HG02970 (cell line): ENCODE measurements around the gene DNAJC2.

Experiments used
- ATAC-seq: cut with Tn5 transposase; IDR thresholded peaks from one replicate; pipeline ENCODE4 v1.9.1; 2021; ENCODE audit warnings: mild to moderate bottlenecking, moderate library complexity, moderate number of reproducible peaks; ENCODE audit not compliant: unreplicated experiment, low FRiP score

DNAJC2 gene, protein sequence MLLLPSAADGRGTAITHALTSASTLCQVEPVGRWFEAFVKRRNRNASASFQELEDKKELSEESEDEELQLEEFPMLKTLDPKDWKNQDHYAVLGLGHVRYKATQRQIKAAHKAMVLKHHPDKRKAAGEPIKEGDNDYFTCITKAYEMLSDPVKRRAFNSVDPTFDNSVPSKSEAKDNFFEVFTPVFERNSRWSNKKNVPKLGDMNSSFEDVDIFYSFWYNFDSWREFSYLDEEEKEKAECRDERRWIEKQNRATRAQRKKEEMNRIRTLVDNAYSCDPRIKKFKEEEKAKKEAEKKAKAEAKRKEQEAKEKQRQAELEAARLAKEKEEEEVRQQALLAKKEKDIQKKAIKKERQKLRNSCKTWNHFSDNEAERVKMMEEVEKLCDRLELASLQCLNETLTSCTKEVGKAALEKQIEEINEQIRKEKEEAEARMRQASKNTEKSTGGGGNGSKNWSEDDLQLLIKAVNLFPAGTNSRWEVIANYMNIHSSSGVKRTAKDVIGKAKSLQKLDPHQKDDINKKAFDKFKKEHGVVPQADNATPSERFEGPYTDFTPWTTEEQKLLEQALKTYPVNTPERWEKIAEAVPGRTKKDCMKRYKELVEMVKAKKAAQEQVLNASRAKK

DNA sequence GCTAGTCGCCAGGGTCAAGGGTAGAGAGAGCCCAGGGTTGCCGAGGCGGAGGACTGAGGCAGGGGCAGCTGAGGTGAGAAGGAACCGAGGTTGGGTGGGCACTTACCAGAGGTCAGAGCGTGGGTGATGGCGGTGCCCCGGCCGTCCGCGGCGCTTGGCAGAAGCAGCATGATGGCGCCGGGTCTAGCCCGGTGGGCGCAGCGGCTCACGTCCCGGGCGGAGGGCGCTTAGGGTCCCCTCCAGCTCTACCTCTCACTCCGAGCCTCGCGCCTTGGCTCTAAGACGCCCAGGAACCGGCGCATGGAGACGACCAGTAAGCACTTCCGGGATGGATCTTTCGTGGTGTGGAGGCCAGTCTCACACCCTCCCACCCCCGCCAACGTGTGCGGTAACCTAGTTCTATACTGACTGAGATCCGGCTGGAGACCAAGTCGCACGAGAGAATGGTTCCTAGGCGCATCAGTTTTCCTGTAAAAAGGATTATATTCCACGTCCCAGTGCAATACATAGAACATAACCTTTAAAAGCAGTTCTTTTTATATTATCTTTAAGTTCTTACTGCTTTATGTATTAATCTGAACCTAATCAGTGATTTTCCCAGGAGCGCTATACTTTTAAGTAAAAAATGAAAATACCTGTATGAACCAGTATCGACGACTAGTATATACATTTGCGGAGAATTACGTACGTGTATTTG, at the start of gene DNAJC2:
TSS of gene DNAJC2 (minus strand) at position 315 of the 697 bp plus-strand sequence. CDS start at position 170, 145 bp downstream.
- ATAC-seq: peak; percentile 88

DNA sequence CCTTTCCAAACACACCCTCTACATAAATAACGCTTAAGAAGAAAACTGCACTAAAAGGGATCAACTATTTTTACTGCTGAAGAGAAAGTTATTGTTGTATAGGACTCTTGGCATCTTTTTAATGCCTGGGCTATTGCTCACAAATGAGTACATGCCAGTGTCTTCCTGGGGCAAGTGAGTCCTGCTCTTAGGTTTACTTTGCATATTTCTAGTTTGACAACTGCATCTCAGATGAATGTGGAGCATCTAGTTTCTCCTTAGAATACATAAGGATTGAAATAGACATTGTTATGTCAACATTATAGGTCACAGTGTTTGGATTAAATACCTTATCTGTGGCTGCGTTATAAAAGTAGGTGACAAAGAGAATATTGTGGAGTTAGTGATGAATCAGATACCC, 47.4 kb upstream of the DNAJC2 start:
- ATAC-seq: no peak

DNA sequence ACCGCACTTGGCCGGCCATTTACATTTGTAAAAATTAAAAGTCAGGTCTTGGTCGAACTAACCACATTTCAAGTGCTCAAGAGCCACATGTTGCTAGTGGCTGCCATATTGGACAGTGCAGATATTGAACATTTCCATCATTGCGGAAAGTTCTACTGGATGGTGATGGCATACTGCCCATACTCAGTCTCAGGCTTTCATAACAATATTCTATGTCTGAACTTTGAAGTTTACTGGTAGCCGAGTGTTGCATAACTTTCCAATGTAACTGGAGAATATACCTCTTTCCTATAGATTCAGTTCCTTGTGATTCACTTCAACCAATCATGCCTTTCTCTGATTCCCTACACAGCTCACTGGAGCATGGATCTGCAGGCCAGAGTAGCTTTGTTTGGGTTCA, 46.6 kb upstream of the DNAJC2 start:
- ATAC-seq: no peak

DNA sequence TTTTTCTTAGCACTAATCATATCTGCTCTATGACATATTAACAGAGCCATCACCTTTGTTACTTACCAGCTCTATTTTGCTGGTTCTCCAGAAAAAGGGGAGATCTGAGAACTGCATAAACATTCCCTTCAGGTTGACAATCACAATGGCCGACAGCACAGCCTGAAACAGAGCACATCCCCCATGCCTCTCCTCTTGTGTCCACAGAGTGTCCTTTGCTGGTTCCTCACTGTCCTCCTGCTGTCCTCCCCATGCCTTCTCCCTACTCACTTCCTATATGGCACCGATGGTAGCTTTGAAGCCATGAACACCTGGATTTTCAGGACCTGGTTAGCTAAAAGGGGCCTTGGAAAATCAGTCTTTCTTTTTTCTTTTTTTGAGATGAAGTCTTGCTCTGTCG, 44.7 kb upstream of the DNAJC2 start:
- no peak for ATAC-seq

DNA sequence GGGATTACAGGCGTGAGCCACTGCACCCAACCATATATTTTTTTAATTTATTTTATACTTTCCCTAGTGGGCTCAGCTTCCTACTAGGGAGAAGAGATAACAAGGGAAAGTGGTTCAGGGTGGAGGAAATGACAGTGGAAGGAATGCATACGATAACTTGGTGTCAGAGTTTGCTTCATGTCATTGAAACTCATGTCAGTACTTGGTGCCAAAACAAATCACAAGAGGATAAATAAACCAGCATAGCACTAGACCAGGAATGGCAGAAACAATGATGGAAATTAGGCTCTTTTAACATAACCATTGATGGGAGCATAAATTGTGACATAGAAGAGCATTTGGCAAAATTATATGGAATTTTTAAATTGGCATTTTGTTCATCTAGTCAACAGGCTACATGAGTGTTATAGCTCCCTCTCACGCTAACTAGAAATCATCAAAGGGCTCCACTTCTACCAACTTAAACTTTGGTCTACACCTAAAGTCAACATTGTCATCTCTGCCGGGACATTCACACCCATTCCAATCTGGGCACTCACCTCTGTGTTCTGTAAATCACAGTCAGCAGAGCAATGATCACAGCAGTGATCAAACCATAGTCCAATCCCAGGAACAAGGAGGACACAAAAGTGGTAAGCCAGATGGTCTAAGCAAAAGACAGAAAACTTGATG, 44.0 kb upstream of the DNAJC2 start:
- ATAC-seq: no peak

DNA sequence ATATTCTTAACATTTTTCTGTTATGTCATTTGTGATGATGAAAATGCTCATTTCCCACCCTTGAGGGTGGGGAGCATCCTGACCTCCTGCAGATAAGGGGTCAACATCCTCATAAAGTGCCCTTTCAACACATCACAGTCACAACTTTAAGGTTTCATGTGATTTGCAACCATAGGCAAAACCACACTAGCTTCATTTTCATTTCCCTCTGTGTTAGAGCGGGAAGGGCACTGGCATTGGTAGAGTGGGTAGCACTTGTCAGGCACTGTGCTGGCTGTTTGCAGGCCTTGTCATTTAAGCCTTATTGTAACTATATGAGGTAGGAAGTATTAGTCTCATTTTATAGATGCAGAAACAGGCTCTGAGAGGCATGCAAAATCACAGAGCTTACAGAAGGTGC, 42.7 kb upstream of the DNAJC2 start:
- no peak for ATAC-seq

DNA sequence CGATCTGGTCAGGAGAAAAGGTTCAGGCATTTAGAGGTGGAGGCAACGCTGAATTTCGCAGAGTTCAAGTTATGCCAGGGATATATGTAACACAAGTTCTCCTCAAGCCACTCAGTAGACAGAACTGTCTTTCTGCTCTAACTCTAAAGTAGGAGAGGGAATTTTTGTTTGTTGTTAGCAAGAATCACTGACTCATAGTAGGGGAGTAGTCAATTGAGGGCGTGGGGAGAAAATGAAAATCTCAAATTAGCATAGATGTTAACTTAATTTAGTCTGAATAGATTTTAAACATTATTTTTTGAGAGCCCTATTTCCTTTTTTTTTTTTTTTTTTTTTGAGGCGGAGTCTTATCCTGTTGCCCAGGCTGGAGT, 37.5 kb upstream of the DNAJC2 start:
- no peak for ATAC-seq

DNA sequence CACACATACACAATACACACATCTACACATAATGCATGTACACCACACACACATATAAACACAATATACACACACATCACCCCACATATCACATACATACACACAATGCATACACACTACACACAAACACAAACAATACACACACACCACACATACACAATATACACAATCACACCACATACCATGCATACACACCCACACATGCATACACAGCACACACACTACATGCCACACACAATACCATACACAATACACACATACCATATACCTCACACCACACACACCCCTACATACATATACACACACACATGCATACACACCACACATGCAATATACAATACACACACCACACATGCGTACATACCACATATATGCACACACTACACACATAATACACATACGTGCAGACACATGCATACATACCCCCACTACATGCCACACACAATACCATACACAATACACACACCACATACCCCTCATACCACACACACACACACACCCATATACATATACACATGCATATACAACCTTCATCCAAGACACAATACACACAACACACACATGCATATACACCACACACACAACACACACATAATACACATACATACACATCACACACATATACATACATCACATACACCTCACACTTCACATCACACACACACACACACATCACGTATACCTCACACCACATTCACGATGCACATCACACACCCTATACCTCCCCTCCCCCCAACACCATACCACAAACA, 36.9 kb upstream of the DNAJC2 start:
- no peak for ATAC-seq

DNA sequence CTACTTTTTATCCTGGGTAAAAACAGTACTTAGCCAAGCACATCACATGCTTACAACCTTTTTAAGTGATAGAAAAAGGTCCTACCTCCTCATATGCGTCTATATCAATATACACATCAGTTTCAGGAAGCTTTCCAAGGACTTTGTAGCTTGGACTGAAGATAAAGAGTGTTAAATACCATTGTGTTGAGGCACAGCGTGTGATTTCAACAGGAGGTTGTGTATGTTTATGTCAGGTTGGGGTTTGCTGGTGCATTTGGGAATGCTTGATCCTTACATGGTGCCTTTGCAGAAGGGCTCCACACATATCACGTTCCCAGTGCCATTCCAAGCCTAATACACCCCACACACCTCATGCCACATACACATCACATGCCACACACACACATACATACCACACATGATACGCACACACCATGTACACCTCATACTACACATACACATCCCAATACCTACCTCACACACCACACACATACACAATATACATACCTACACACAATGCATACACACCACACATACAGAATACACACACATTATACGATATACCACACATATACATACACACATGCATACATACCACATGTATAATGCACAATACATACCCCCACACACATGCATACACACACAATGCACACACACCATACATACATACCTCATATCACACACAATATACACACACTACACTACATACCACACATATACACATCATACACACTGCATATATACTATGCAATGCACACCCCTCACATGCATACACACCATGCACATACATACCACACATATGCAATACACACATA, 36.0 kb upstream of the DNAJC2 start:
- ATAC-seq: no peak

DNA sequence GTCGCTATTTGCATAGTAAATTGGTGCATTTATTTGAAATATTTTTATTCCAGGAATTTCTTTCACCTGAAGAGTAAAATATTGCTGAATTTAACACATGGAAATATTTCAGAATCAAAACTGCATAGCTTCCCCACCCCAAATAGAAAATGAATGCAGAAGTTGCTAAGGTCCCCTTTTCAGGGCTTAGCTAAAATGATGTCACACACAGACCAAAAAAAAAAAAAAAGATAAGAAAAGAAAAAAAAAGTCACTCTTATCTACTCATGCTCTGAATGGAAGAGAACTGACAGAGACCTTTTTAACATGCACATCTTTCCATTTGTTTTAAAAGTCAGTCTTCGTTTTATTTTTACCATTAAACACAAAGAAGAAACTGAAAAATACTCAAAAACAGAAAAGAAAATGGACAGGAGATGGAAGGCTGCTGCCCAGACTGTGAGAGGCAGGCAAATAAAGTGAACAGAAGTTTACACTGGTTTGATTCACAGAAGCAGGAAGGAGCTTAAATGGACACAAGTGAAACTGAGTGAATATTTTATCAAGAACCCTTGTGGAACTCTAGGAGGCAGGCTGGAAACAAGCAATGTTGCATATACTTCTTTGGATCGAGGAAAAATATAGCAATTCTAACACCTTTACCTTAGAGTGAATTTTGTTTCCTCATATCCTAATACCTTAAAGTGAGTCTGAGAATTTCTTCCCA, 34.9 kb upstream of the DNAJC2 start:
- ATAC-seq: no peak

DNA sequence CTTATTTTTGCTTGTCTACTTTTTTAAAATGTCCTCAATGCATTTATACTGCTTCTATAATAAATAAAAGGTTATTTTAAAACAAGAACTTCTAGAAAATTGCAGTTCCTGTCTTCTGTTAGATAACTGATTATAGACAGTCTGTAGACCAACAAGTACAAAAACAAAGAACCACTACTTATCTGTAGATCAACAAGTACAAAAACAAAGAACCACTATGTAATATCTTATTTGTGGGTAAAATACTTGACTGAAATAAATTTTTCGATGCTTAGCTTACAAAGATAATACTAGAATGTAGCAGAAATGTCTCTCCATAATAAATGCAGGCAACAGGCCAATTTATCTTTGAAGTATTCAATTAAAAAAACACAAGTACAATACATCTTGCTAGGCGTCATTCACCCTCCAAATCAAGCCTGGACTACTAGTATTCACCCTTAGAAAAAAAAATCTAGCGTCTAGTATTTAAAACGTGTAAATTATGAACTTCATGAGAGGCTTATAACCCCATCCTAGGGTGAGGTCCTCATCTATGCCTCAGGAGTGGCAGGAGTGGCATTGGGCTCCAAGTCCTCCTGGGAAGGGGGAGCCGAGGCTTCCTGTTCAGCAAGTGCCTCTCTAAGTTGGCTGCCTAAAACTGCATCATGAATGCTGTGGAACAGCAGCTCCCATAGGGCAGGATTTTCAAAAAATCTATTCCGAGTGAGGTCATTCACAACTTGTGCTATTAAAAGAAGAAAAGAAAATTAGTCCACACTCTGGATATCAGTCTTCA, 29.5 kb upstream of the DNAJC2 start:
- ATAC-seq: no peak

DNA sequence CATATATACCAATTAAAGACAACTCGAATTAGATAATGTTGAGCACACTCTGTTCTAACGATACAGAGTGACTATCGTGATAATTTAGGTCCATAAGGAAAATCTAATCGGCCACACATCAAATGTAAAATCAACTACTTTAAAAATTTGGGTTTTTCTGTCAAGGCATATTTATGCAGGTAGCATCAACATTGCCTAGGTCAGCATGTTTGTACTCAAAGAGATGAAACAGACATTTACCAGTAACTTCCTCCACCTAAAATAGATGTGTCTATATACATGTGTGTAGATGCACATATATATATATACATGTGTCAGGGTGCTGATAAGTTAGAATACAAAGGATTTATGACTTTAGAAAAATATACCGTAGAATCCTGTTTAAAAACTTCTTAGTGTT, 24.9 kb upstream of the DNAJC2 start:
- no peak for ATAC-seq

DNA sequence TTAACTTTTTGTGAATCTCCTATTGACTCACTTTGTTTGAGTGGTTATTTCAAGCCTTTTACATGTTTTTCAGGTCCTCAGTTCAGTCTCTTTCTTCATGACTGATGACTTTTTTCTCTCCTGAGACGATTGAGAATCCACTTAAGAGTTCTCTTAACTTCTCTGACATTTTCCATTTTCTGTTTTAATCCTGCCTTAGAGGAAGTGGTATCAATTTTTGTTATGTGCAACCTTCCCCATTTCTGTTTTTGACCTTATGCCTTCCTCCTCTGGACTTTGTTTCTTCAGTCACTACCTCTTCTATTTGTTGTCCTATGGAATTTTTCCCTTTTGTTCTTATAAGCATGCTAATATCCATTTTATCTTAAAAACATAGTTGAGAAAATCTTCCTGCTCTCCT, 5.2 kb upstream of the DNAJC2 start:
- no peak for ATAC-seq

DNA sequence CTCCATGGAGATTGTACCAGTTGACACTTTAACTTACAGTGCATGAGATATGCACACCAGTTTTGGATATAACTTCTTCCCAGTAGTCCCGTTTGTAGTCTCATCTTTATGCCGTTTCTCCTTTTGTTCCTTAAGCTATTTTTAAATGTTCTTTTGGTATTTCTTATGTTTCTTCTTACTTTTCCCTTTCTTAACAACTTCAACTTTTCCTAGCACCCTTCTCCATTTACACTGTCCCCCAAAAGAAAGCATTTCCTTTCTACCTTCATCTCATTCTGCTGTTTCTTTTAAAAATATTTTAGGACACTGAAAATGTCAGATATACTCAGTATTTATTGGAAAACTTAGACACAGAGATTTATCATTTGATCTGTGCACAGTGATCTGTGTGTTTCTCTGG, 4.4 kb upstream of the DNAJC2 start:
- no peak for ATAC-seq

DNA sequence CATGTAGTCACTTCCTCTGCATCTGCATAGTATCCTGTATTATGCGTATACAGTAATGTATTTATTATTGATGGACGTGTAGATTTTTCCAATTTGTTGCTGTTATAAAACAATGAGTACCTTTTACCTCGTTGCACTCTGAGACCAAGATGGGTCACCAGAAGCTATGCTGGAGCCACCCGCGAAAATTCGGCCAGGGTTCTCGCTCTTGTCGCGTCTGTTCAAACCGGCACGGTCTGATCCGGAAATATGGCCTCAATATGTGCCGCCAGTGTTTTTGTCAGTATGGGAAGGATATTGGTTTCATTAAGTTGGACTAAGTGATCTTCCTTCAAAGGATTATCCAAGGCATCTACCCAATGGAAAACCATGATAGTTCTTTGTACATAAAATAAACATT, 3.9 kb upstream of the DNAJC2 start:
- ATAC-seq: no peak

DNA sequence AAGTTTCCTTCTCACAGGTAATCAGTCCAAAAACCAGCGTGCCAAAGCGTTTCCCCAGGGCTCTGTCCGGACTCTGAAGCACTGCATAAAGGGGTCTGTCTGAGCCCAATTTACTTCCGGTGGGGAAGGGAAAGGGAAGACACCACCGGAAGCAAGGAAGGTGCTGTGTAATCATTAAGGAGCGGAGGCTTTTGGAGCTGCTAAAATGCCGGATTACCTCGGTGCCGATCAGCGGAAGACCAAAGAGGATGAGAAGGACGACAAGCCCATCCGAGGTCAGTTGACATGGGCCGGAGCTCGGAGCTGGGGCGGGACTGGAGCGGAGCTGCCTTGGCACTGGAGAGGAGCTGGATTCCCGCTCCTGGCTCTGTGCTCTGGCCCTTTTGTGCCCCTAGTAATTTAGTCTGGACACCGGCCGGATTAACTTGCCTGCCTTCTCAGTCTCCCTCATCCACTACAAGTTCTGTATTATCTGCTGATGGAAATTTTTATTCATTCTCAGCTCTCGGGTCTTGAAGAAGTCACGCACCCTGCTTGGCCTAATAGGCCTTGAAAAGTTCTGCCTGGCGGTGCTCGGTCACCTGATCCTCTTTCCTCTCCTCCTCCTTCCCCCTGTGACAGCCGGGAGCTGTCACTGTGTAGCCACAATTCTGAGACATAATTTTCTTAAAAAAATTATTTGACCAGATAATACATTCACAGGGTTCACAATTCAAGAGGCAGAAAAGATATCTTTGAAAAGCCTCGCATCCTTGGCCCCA, 3.1 kb upstream of the DNAJC2 start, which contains the start of gene PSMC2:
TSS of gene PSMC2 (plus strand) at position 137 of the 761 bp plus-strand sequence. CDS start at position 206, 69 bp downstream.
- peak; percentile 58 for ATAC-seq

DNA sequence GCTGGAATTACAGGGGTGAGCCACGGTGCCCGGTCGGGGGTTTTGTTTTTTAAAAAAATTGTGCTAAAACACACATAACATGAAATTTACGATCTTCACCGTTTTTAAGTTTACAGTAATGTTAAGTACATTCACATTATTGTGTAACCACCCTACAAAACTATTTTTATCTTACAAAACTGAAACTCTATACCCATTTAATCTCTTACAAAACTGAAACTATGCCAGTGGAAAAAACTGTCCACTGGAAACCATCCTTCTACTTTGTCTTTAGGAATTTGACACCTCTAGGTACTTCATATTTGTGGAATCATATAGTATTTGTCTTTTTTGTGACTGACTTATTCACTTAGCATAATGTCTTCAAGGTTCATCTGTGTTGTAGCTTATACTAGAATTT, 1.8 kb upstream of the DNAJC2 start:
- no peak for ATAC-seq
